HCT116 (cell line): Measurements from ENCODE around the gene MORC4. TPM values are rescaled to one million over a fixed set of nuclear protein-coding genes. Genes with fewer than 3 reads are reported as not detected.

Experiments used
- ATAC-seq: fragments of 200-7000 bp; cut with Tn5 transposase; 2 replicates; pipeline ENCODE4 v1.9.1; 2020; ENCODE audit warnings: mild to moderate bottlenecking, moderate library complexity
- BruUV-seq: library from RNA; stranded (reverse); fragments of 400-500 nt; replicated peaks from 2 replicates; lab custom pipeline; 2021; lab: Mats Ljungman, UMichigan
- CTCF ChIA-PET: fragments of 300-600 bp; sonication (Branson Sonifier 250); formaldehyde crosslinking; loops from one replicate; lab custom pipeline; 2021; ENCODE audit warnings: antibody characterized with exemption; lab: Charles Lee
- POLR2A ChIA-PET: fragments of 300-600, 350-600 bp; sonication (Branson Sonifier 250); formaldehyde crosslinking; loops from one replicate; lab custom pipeline; 2021; ENCODE audit warnings: antibody characterized with exemption; lab: Charles Lee
- RAD21 ChIA-PET, 2 experiments: fragments of 300-600 bp; sonication (Branson Sonifier 250); formaldehyde crosslinking; loops; one replicate each; lab custom pipeline; 2023; ENCODE audit warnings: low total read pairs in 2 of 2; ENCODE audit not compliant: uncharacterized antibody in 2 of 2, unreplicated experiment in 2 of 2, low non-redundant PET in 1 of 2; lab: Charles Lee
- DNase-seq: peaks from one replicate; pipeline ENCODE4 v3.0.0-alpha.2; 2010; ENCODE audit warnings: low read depth, low spot score
- H2AFZ ChIP-seq: fragments of 200-600 bp; shearing (Covaris generic), sonication (generic); 2 replicates; pipeline ENCODE4 v1.6.1; 2017; ENCODE audit warnings: low read depth, mixed run types, mixed read lengths, antibody characterized with exemption, low read length; ENCODE audit not compliant: poor library complexity, severe bottlenecking
- H3K27ac ChIP-seq: 2 replicates; pipeline ENCODE4 v1.5.1; 2012; ENCODE audit warnings: low read depth, low read length
- H3K27me3 ChIP-seq: fragments of 200-600 bp; sonication (generic); 2 replicates; pipeline ENCODE4 v1.6.1; 2016; ENCODE audit warnings: mixed run types, low read length, mixed read lengths; ENCODE audit not compliant: insufficient read depth
- H3K36me3 ChIP-seq, 2 experiments: fragments of 200-500 bp in 1 of 2; fragments of 200-600 bp in 1 of 2; sonication (Bioruptor generic) in 1 of 2; sonication (generic) in 1 of 2; 2 replicates each; pipeline versions ENCODE4 v1.5.1 to v1.6.1; 2014 to 2016; ENCODE audit warnings: low read length in 2 of 2, inconsistent platforms in 1 of 2, mixed read lengths in 1 of 2, mixed run types in 1 of 2; ENCODE audit not compliant: insufficient read depth in 2 of 2, control insufficient read depth in 1 of 2
- H3K4me1 ChIP-seq, 2 experiments: fragments of 200-600 bp in 1 of 2; sonication (generic) in 1 of 2; 2 replicates each; pipeline versions ENCODE4 v1.5.1 to v1.6.1; 2012 to 2017; ENCODE audit warnings: low read length in 2 of 2, inconsistent platforms in 1 of 2, mild to moderate bottlenecking in 1 of 2, mixed read lengths in 1 of 2, mixed run types in 1 of 2, moderate library complexity in 1 of 2; ENCODE audit not compliant: insufficient read depth in 2 of 2, control insufficient read depth in 1 of 2
- H3K4me2 ChIP-seq: fragments of 200-600 bp; sonication (generic); 2 replicates; pipeline ENCODE4 v1.6.1; 2017; ENCODE audit warnings: mixed run types, low read length, mixed read lengths
- H3K4me3 ChIP-seq, 2 experiments: fragments of 200-600 bp in 1 of 2; sonication (generic) in 1 of 2; replicated peaks in 1 of 2; 2 replicates each; pipeline ENCODE4 v1.5.1; 2011 to 2016; ENCODE audit warnings: low read length in 2 of 2, control low read depth in 1 of 2, low read depth in 1 of 2, mild to moderate bottlenecking in 1 of 2, mixed read lengths in 1 of 2, mixed run types in 1 of 2
- H3K79me2 ChIP-seq: fragments of 200-600 bp; sonication (generic); 2 replicates; pipeline ENCODE4 v1.6.1; 2017; ENCODE audit warnings: mild to moderate bottlenecking, mixed run types, low read length, moderate library complexity, mixed read lengths; ENCODE audit not compliant: insufficient read depth
- H3K9ac ChIP-seq: fragments of 200-600 bp; sonication (generic); 2 replicates; pipeline ENCODE4 v1.6.1; 2016; ENCODE audit warnings: low read length, mixed read lengths
- H3K9me2 ChIP-seq: fragments of 200-600 bp; sonication (generic), shearing (Covaris generic); 2 replicates; pipeline ENCODE4 v1.6.1; 2017; ENCODE audit warnings: mixed run types, mild to moderate bottlenecking, moderate library complexity; ENCODE audit not compliant: insufficient read depth
- H3K9me3 ChIP-seq, 2 experiments: fragments of 200-500 bp in 1 of 2; fragments of 200-600 bp in 1 of 2; sonication (Bioruptor generic) in 1 of 2; sonication (generic) in 1 of 2; 2 replicates each; pipeline ENCODE4 v1.6.1; 2014 to 2017; ENCODE audit warnings: low read length in 2 of 2, mixed read lengths in 2 of 2, inconsistent platforms in 1 of 2, low read depth in 1 of 2, mild to moderate bottlenecking in 1 of 2, mixed run types in 1 of 2, moderate library complexity in 1 of 2; ENCODE audit not compliant: control insufficient read depth in 1 of 2, insufficient read depth in 1 of 2
- H4K20me1 ChIP-seq: fragments of 200-600 bp; sonication (generic), shearing (Covaris generic); 2 replicates; pipeline ENCODE4 v1.6.1; 2017; ENCODE audit warnings: mixed run types, mild to moderate bottlenecking, moderate library complexity; ENCODE audit not compliant: insufficient read depth
- CEBPB ChIP-seq: IDR thresholded peaks from 2 replicates; pipeline ENCODE4 v1.6.1; 2012; ENCODE audit warnings: low read depth
- EGR1 ChIP-seq: IDR thresholded peaks from 2 replicates; pipeline ENCODE4 v1.6.1; 2012; ENCODE audit warnings: low read depth
- ELF1 ChIP-seq: IDR thresholded peaks from 2 replicates; pipeline ENCODE4 v1.6.1; 2012; ENCODE audit warnings: low read depth, borderline replicate concordance
- FOSL1 ChIP-seq: IDR thresholded peaks from 2 replicates; pipeline ENCODE4 v1.6.1; 2012; ENCODE audit warnings: low read depth
- POLR2AphosphoS5 ChIP-seq: IDR thresholded peaks from 2 replicates; pipeline ENCODE4 v1.6.1; 2011; ENCODE audit warnings: mild to moderate bottlenecking, low read depth, low read length, moderate library complexity
- RAD21 ChIP-seq: IDR thresholded peaks from 2 replicates; pipeline ENCODE4 v1.6.1; 2012; ENCODE audit warnings: low read depth, mild to moderate bottlenecking
- SIN3A ChIP-seq: IDR thresholded peaks from 2 replicates; pipeline ENCODE4 v1.6.1; 2012; ENCODE audit warnings: low read depth
- SRF ChIP-seq: IDR thresholded peaks from 2 replicates; pipeline ENCODE4 v1.6.1; 2012; ENCODE audit warnings: low read depth
- intact Hi-C: fragments of 100-400 bp; cut with micrococcal nuclease; formaldehyde crosslinking; loops from 2 replicates; pipeline ENCODE4 v1.10.0; 2022
- total RNA-seq: library from RNA; stranded (reverse); gene quantifications from one replicate; pipeline ENCODE4 v1.2.1, GENCODE V29; 2021; ENCODE audit not compliant: unreplicated experiment
- TF ChIP-seq, protein P1 (sequence below): IDR thresholded peaks from 2 replicates; pipeline ENCODE4 v1.6.1; 2012
- TF ChIP-seq, protein P2 (sequence below): IDR thresholded peaks from 2 replicates; pipeline ENCODE4 v1.6.1; 2012; ENCODE audit warnings: low read depth

Gene MORC4
- total RNA-seq, 1 experiment from 2014 or later: 20.6 TPM

DNA sequence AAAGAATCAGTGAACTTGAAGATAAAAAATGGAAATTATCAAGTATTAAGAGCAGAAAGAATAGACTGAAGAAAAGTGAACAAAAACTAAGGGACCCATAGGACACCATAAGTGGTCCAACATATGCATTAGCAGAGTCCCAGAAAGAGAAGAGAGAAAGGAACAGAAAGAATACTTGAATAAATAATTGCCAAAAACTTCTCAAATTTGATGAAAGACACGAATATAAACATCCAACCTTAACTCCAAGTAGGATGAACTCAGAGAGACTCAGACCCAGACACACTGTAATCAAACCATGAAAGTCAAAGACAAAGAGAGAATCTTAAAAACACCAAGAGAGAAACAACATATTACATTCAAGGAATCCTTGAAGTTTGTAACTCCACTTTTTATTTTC, 35.7 kb downstream of the MORC4 start:
- RAD21 ChIA-PET: no interaction called here
- Histone ChIP-seq H3K36me3 (peaks cover 0 to 12% of the 10 kb centered on the region in 2 experiments; a peak in 2 of 4 replicates), H3K9ac (no peak overlapping the region), H3K4me2 (no peak overlapping the region), H3K9me3 (no peaks in the 10 kb centered on the region), H3K4me1 (peaks cover 0 to 4% of the 10 kb centered on the region in 2 experiments; a peak in 1 of 4 replicates), H3K9me2 (no peaks in the 10 kb centered on the region), H4K20me1 (no peaks in the 10 kb centered on the region), H3K27me3 (no peaks in the 10 kb centered on the region), H2AFZ (no peak overlapping the region), H3K27ac (no peak overlapping the region), H3K79me2 (no peaks in the 10 kb centered on the region), H3K4me3 (no peak overlapping the region)
- BruUV-seq: no TSS peak
- no peak for TF ChIP-seq FOSL1
- TF ChIP-seq ELF1: no peak
- no peak for TF ChIP-seq SIN3A
- TF ChIP-seq POLR2AphosphoS5: no peak
- no peak for TF ChIP-seq RAD21
- TF ChIP-seq, protein P1, sequence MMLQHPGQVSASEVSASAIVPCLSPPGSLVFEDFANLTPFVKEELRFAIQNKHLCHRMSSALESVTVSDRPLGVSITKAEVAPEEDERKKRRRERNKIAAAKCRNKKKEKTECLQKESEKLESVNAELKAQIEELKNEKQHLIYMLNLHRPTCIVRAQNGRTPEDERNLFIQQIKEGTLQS: no peak
- TF ChIP-seq, protein P2, sequence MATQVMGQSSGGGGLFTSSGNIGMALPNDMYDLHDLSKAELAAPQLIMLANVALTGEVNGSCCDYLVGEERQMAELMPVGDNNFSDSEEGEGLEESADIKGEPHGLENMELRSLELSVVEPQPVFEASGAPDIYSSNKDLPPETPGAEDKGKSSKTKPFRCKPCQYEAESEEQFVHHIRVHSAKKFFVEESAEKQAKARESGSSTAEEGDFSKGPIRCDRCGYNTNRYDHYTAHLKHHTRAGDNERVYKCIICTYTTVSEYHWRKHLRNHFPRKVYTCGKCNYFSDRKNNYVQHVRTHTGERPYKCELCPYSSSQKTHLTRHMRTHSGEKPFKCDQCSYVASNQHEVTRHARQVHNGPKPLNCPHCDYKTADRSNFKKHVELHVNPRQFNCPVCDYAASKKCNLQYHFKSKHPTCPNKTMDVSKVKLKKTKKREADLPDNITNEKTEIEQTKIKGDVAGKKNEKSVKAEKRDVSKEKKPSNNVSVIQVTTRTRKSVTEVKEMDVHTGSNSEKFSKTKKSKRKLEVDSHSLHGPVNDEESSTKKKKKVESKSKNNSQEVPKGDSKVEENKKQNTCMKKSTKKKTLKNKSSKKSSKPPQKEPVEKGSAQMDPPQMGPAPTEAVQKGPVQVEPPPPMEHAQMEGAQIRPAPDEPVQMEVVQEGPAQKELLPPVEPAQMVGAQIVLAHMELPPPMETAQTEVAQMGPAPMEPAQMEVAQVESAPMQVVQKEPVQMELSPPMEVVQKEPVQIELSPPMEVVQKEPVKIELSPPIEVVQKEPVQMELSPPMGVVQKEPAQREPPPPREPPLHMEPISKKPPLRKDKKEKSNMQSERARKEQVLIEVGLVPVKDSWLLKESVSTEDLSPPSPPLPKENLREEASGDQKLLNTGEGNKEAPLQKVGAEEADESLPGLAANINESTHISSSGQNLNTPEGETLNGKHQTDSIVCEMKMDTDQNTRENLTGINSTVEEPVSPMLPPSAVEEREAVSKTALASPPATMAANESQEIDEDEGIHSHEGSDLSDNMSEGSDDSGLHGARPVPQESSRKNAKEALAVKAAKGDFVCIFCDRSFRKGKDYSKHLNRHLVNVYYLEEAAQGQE: no peak
- TF ChIP-seq CEBPB: no peak
- TF ChIP-seq EGR1: no peak
- no peak for TF ChIP-seq SRF
- CTCF ChIA-PET: no interaction called here
- POLR2A ChIA-PET: no interaction called here
- no peak for ATAC-seq
- intact Hi-C loops: no loop called here
- no peak for DNase-seq
